HG03064 (cell line): Measurements from ENCODE around the gene PGLYRP1.

Source experiments
- ATAC-seq: cut with Tn5 transposase; IDR thresholded peaks from one replicate; pipeline ENCODE4 v1.9.1; 2021; ENCODE audit warnings: low read depth; ENCODE audit not compliant: unreplicated experiment

The PGLYRP1 gene

GRCh38 chr19:46033401-46033800 is 10.5 kb upstream of the PGLYRP1 start:
- no peak for ATAC-seq

- ATAC-seq: no peak
Observed at GRCh38 chr19:46032597-46033025, 9.8 kb upstream of the PGLYRP1 start.

- no peak for ATAC-seq
Observed at GRCh38 chr19:46031781-46032596, 9.1 kb upstream of the PGLYRP1 start.

GRCh38 chr19:46030812-46031550 is 8.1 kb upstream of the PGLYRP1 start:
- ATAC-seq: no peak

- ATAC-seq: no peak
Observed at GRCh38 chr19:46025835-46026234, 3.0 kb upstream of the PGLYRP1 start.

GRCh38 chr19:46023311-46023779 is 492 bp upstream of the PGLYRP1 start:
- no peak for ATAC-seq

GRCh38 chr19:46022061-46022430 is 807 bp downstream of the PGLYRP1 start:
- no peak for ATAC-seq

GRCh38 chr19:46021531-46022041 is 1.3 kb downstream of the PGLYRP1 start:
- no peak for ATAC-seq

GRCh38 chr19:46020819-46021125 is 2.1 kb downstream of the PGLYRP1 start:
- ATAC-seq: no peak

GRCh38 chr19:46019270-46019669 is 3.6 kb downstream of the PGLYRP1 start:
- ATAC-seq: no peak

GRCh38 chr19:46018729-46019251 is 4.1 kb downstream of the PGLYRP1 start:
- ATAC-seq: no peak

GRCh38 chr19:46017874-46018675 is 4.8 kb downstream of the PGLYRP1 start:
- ATAC-seq: no peak

GRCh38 chr19:46017095-46017429 is 5.8 kb downstream of the PGLYRP1 start:
- no peak for ATAC-seq

- ATAC-seq: no peak
Observed at GRCh38 chr19:46016426-46017094, 6.3 kb downstream of the PGLYRP1 start.

GRCh38 chr19:46015687-46016425 is 7.0 kb downstream of the PGLYRP1 start:
- no peak for ATAC-seq

- ATAC-seq: no peak
Observed at GRCh38 chr19:46014941-46015686, 7.7 kb downstream of the PGLYRP1 start.

- no peak for ATAC-seq
Observed at GRCh38 chr19:46014534-46014933, 8.3 kb downstream of the PGLYRP1 start.

GRCh38 chr19:46009530-46010510 is 13.0 kb downstream of the PGLYRP1 start:
- no peak for ATAC-seq
